ENCODE measurements around the gene AP2A1. TPM values are rescaled to one million over a fixed set of nuclear protein-coding genes. Genes with fewer than 3 reads are reported as not detected.
A peak's percentile ranks its signal among the peaks of the same experiment; 100 is the strongest.

AP2A1 gene
- total and polyA plus RNA-seq, 10 of the 15 experiments (the other 5 are each of a cell fraction or from before 2014, with no cell fraction given): 0.68 to 78.8 (median 33.8) TPM

- ATAC-seq (no peak), FAIRE-seq (no peak), DNase-seq (ENCODE audit: low read depth, low spot score) (no peak)
- Histone ChIP-seq H3K9ac (ENCODE audit: control insufficient read depth, insufficient read depth, low read length) (no peak overlapping the region), H3K4me3 (no peak overlapping the region), H3K4me2 (ENCODE audit: control insufficient read depth, insufficient read depth) (no peak overlapping the region), H3K27me3 (replicated peaks in 1 of 2; ENCODE audit: control insufficient read depth in 2 of 2, insufficient read depth in 2 of 2, low read length in 1 of 2) (no peaks in the 10 kb centered on the region), H3K4me1 (ENCODE audit: control insufficient read depth, insufficient read depth, low read length) (peaks cover 8% of the 10 kb centered on the region), H3K9me3 (replicated peaks; ENCODE audit: control insufficient read depth, insufficient read depth, low read length) (no peaks in the 10 kb centered on the region), H2AFZ (ENCODE audit: control insufficient read depth, low read depth, low read length) (no peak overlapping the region), H3K79me2 (ENCODE audit: control insufficient read depth, insufficient read depth, low read length) (peaks cover 6% of the 10 kb centered on the region), H4K20me1 (ENCODE audit: control insufficient read depth, insufficient read depth) (no peaks in the 10 kb centered on the region), H3K36me3 (ENCODE audit: control insufficient read depth in 2 of 2, insufficient read depth in 2 of 2, low read length in 1 of 2) (peaks cover 0 to 15% of the 10 kb centered on the region in 2 experiments; a peak in 3 of 4 replicates), H3K27ac (ENCODE audit: control insufficient read depth, insufficient read depth) (no peak overlapping the region)
- WGBS (ENCODE audit: insufficient coverage, insufficient replicate concordance, low lambda C conversion rate, missing lambda C conversion rate): 83% methylated on average over 11 of the region's 18 CpGs
- in situ Hi-C loops (cut with MboI) (no loop called here), intact Hi-C loops (cut with micrococcal nuclease; ENCODE audit: unreplicated experiment) (no loop called here)
- CTCF ChIA-PET: no interaction called here
- POLR2A ChIA-PET: interaction anchor here (0.7 kb wide), 1 partner anchor 21 kb away, joined by 3 read pairs; no protein-coding TSS in a partner anchor
- TF ChIP-seq CHD4 (IDR thresholded peaks at IDR 0.05) (no peak), RCOR1 (conservative IDR thresholded peaks at IDR 0.05; ENCODE audit: low read depth, low read length) (no peak), RELB (IDR thresholded peaks at IDR 0.05; ENCODE audit: low read depth) (no peak), BMI1 (IDR thresholded peaks at IDR 0.05; ENCODE audit: borderline replicate concordance) (no peak), GABPA (IDR thresholded peaks at IDR 0.05; ENCODE audit: low read depth) (no peak), SKIL (IDR thresholded peaks at IDR 0.05; ENCODE audit: low read depth, poor library complexity, severe bottlenecking) (no peak)
- TF ChIP-seq, protein P1, sequence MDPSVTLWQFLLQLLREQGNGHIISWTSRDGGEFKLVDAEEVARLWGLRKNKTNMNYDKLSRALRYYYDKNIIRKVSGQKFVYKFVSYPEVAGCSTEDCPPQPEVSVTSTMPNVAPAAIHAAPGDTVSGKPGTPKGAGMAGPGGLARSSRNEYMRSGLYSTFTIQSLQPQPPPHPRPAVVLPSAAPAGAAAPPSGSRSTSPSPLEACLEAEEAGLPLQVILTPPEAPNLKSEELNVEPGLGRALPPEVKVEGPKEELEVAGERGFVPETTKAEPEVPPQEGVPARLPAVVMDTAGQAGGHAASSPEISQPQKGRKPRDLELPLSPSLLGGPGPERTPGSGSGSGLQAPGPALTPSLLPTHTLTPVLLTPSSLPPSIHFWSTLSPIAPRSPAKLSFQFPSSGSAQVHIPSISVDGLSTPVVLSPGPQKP (IDR thresholded peaks at IDR 0.05; ENCODE audit: low read depth, low read length): no peak
- no TSS peak for BruUV-seq (replicated peaks)
- SMC1A ChIA-PET (ENCODE audit: uncharacterized antibody, unreplicated experiment): no interaction called here
- RAD21 ChIA-PET (ENCODE audit: unreplicated experiment): no interaction called here
These were observed 89.8 kb downstream of the AP2A1 start for GRCh38 chr19:49856574-49857021.

Small RNAs within 50 kb of the gene (microRNA-seq; reads per million reads assigned to microRNA genes)
- gene MIR4749 (2.1 reads per million, percentile 6 among the genes with 10 or more reads in this experiment), gene MIR6799 (3.4 reads per million, percentile 18 among the genes with 10 or more reads in this experiment), gene MIR6800 (not detected)

Small RNAs within 50 kb of the gene (small RNA-seq; reads per million reads assigned to genes)
- gene MIR4749: 0.16 reads per million
- gene MIR6799: not detected
- gene RNU6-841P: not detected

Other genes starting within 250 kb of the AP2A1 start
Only the 7 nearest of the 22 such genes appear.
- gene PRMT1, start 89.7 kb upstream of the AP2A1 start, total RNA-seq (2014; rRNA removed): 589 and 611 TPM in 2 replicates
- gene PRMT1, start 89.7 kb upstream of the AP2A1 start, total RNA-seq (2014; rRNA removed; fragmentation: Illumina TruSeq; extraction: Trizol): 343 and 363 TPM in 2 replicates
- 432 and 437 TPM in 2 replicates for gene PRMT1, start 89.7 kb upstream of the AP2A1 start, total RNA-seq (2021)
- 357 and 667 TPM in 2 replicates for gene PRMT1, start 89.7 kb upstream of the AP2A1 start, polyA plus RNA-seq (2011; rRNA removed)
- gene PRMT1, start 89.7 kb upstream of the AP2A1 start, polyA plus RNA-seq (2014; fragmentation: Illumina TruSeq; extraction: Trizol): 179 and 527 TPM in 2 replicates
- gene PRMT1, start 89.7 kb upstream of the AP2A1 start, polyA plus RNA-seq (2014; fragmentation: Nextera tagmentation; extraction: Ambion mirVana): 10 to 100 TPM; 19.9 to 50.5 TPM
- 643 and 678 TPM in 2 replicates for gene PRMT1, start 89.7 kb upstream of the AP2A1 start, polyA plus RNA-seq (2014; rRNA removed)
- 100 to 1,000 TPM; 441 to 447 TPM for gene PRMT1, start 89.7 kb upstream of the AP2A1 start, polyA plus RNA-seq (2016; fragmentation: Nextera tagmentation; extraction: Ambion mirVana)
- gene ADM5, start 77.4 kb upstream of the AP2A1 start, total RNA-seq (2014; rRNA removed): 1.6 and 2.1 TPM in 2 replicates
- gene ADM5, start 77.4 kb upstream of the AP2A1 start, total RNA-seq (2014; rRNA removed; fragmentation: Illumina TruSeq; extraction: Trizol): 0.81 and 0.92 TPM in 2 replicates
- 4.5 and 5.4 TPM in 2 replicates for gene ADM5, start 77.4 kb upstream of the AP2A1 start, total RNA-seq (2021)
- 0.55 and 1.6 TPM in 2 replicates for gene ADM5, start 77.4 kb upstream of the AP2A1 start, polyA plus RNA-seq (2011; rRNA removed)
- gene ADM5, start 77.4 kb upstream of the AP2A1 start, polyA plus RNA-seq (2014; fragmentation: Illumina TruSeq; extraction: Trizol): 0.29 and 1.2 TPM in 2 replicates
- under 1 TPM in 1 of 2 experiments, not detected in 1; 0.05 TPM for gene ADM5, start 77.4 kb upstream of the AP2A1 start, polyA plus RNA-seq (2014; fragmentation: Nextera tagmentation; extraction: Ambion mirVana)
- 6.0 and 6.4 TPM in 2 replicates for gene ADM5, start 77.4 kb upstream of the AP2A1 start, polyA plus RNA-seq (2014; rRNA removed)
- gene ADM5, start 77.4 kb upstream of the AP2A1 start, polyA plus RNA-seq (2016; fragmentation: Nextera tagmentation; extraction: Ambion mirVana): under 1 TPM; 0.76 to 0.78 TPM
- gene CPT1C, start 75.9 kb upstream of the AP2A1 start, total RNA-seq (2014; rRNA removed): 0.54 and 0.56 TPM in 2 replicates
- gene CPT1C, start 75.9 kb upstream of the AP2A1 start, total RNA-seq (2014; rRNA removed; fragmentation: Illumina TruSeq; extraction: Trizol): 0.04 TPM in 1 of 2 replicates, not detected in the other
- 0.21 and 0.80 TPM in 2 replicates for gene CPT1C, start 75.9 kb upstream of the AP2A1 start, total RNA-seq (2021)
- not detected in 2 replicates for gene CPT1C, start 75.9 kb upstream of the AP2A1 start, polyA plus RNA-seq (2011; rRNA removed)
- 0.26 and 0.71 TPM in 2 replicates for gene CPT1C, start 75.9 kb upstream of the AP2A1 start, polyA plus RNA-seq (2014; fragmentation: Illumina TruSeq; extraction: Trizol)
- not detected for gene CPT1C, start 75.9 kb upstream of the AP2A1 start, polyA plus RNA-seq (2014; fragmentation: Nextera tagmentation; extraction: Ambion mirVana)
- gene CPT1C, start 75.9 kb upstream of the AP2A1 start, polyA plus RNA-seq (2014; rRNA removed): 0.29 and 0.57 TPM in 2 replicates
- gene CPT1C, start 75.9 kb upstream of the AP2A1 start, polyA plus RNA-seq (2016; fragmentation: Nextera tagmentation; extraction: Ambion mirVana): under 1 TPM; 0.20 to 0.21 TPM
- gene TSKS, start 3.7 kb upstream of the AP2A1 start, total RNA-seq (2014; rRNA removed): not detected in 2 replicates
- not detected in 2 replicates for gene TSKS, start 3.7 kb upstream of the AP2A1 start, total RNA-seq (2014; rRNA removed; fragmentation: Illumina TruSeq; extraction: Trizol)
- gene TSKS, start 3.7 kb upstream of the AP2A1 start, total RNA-seq (2021): not detected in 2 replicates
- not detected in 2 replicates for gene TSKS, start 3.7 kb upstream of the AP2A1 start, polyA plus RNA-seq (2011; rRNA removed)
- not detected in 2 replicates for gene TSKS, start 3.7 kb upstream of the AP2A1 start, polyA plus RNA-seq (2014; fragmentation: Illumina TruSeq; extraction: Trizol)
- gene TSKS, start 3.7 kb upstream of the AP2A1 start, polyA plus RNA-seq (2014; fragmentation: Nextera tagmentation; extraction: Ambion mirVana): not detected
- 0.08 TPM in 1 of 2 replicates, not detected in the other for gene TSKS, start 3.7 kb upstream of the AP2A1 start, polyA plus RNA-seq (2014; rRNA removed)
- gene TSKS, start 3.7 kb upstream of the AP2A1 start, polyA plus RNA-seq (2016; fragmentation: Nextera tagmentation; extraction: Ambion mirVana): not detected
- gene FUZ, start 46.3 kb downstream of the AP2A1 start, total RNA-seq (2014; rRNA removed): 10.8 and 11.2 TPM in 2 replicates
- gene FUZ, start 46.3 kb downstream of the AP2A1 start, total RNA-seq (2014; rRNA removed; fragmentation: Illumina TruSeq; extraction: Trizol): 5.0 and 6.0 TPM in 2 replicates
- 10.4 and 11.5 TPM in 2 replicates for gene FUZ, start 46.3 kb downstream of the AP2A1 start, total RNA-seq (2021)
- 8.3 and 8.5 TPM in 2 replicates for gene FUZ, start 46.3 kb downstream of the AP2A1 start, polyA plus RNA-seq (2011; rRNA removed)
- 4.8 and 5.1 TPM in 2 replicates for gene FUZ, start 46.3 kb downstream of the AP2A1 start, polyA plus RNA-seq (2014; fragmentation: Illumina TruSeq; extraction: Trizol)
- gene FUZ, start 46.3 kb downstream of the AP2A1 start, polyA plus RNA-seq (2014; fragmentation: Nextera tagmentation; extraction: Ambion mirVana): under 1 TPM; 0.18 to 0.38 TPM
- 9.0 and 11.0 TPM in 2 replicates for gene FUZ, start 46.3 kb downstream of the AP2A1 start, polyA plus RNA-seq (2014; rRNA removed)
- 10 to 100 TPM in 1 of 2 experiments, 1 to 10 TPM in 1; 9.3 to 10.4 TPM for gene FUZ, start 46.3 kb downstream of the AP2A1 start, polyA plus RNA-seq (2016; fragmentation: Nextera tagmentation; extraction: Ambion mirVana)
- 12.8 and 15.6 TPM in 2 replicates for gene MED25, start 51.3 kb downstream of the AP2A1 start, total RNA-seq (2014; rRNA removed)
- gene MED25, start 51.3 kb downstream of the AP2A1 start, total RNA-seq (2014; rRNA removed; fragmentation: Illumina TruSeq; extraction: Trizol): 8.0 and 8.2 TPM in 2 replicates
- gene MED25, start 51.3 kb downstream of the AP2A1 start, total RNA-seq (2021): 49.5 and 53.9 TPM in 2 replicates
- gene MED25, start 51.3 kb downstream of the AP2A1 start, polyA plus RNA-seq (2011; rRNA removed): 12.6 and 15.5 TPM in 2 replicates
- gene MED25, start 51.3 kb downstream of the AP2A1 start, polyA plus RNA-seq (2014; fragmentation: Illumina TruSeq; extraction: Trizol): 14.3 and 32.4 TPM in 2 replicates
- 1 to 10 TPM; 3.5 to 5.2 TPM for gene MED25, start 51.3 kb downstream of the AP2A1 start, polyA plus RNA-seq (2014; fragmentation: Nextera tagmentation; extraction: Ambion mirVana)
- gene MED25, start 51.3 kb downstream of the AP2A1 start, polyA plus RNA-seq (2014; rRNA removed): 24.5 and 34.4 TPM in 2 replicates
- 10 to 100 TPM; 18.7 to 20.7 TPM for gene MED25, start 51.3 kb downstream of the AP2A1 start, polyA plus RNA-seq (2016; fragmentation: Nextera tagmentation; extraction: Ambion mirVana)
- 28.7 and 36.6 TPM in 2 replicates for gene PTOV1, start 84.2 kb downstream of the AP2A1 start, total RNA-seq (2014; rRNA removed)
- 17.8 and 18.1 TPM in 2 replicates for gene PTOV1, start 84.2 kb downstream of the AP2A1 start, total RNA-seq (2014; rRNA removed; fragmentation: Illumina TruSeq; extraction: Trizol)
- gene PTOV1, start 84.2 kb downstream of the AP2A1 start, total RNA-seq (2021): 76.7 and 83.5 TPM in 2 replicates
- 13.2 and 23.4 TPM in 2 replicates for gene PTOV1, start 84.2 kb downstream of the AP2A1 start, polyA plus RNA-seq (2011; rRNA removed)
- gene PTOV1, start 84.2 kb downstream of the AP2A1 start, polyA plus RNA-seq (2014; fragmentation: Illumina TruSeq; extraction: Trizol): 3.6 and 21.2 TPM in 2 replicates
- gene PTOV1, start 84.2 kb downstream of the AP2A1 start, polyA plus RNA-seq (2014; fragmentation: Nextera tagmentation; extraction: Ambion mirVana): 10 to 100 TPM in 1 of 2 experiments, 1 to 10 TPM in 1; 3.2 to 10.6 TPM
- gene PTOV1, start 84.2 kb downstream of the AP2A1 start, polyA plus RNA-seq (2014; rRNA removed): 38.1 and 41.5 TPM in 2 replicates
- gene PTOV1, start 84.2 kb downstream of the AP2A1 start, polyA plus RNA-seq (2016; fragmentation: Nextera tagmentation; extraction: Ambion mirVana): 10 to 100 TPM; 14.8 to 45.0 TPM

Measured in GM12878 (cell line).